K562 (cell line): ENCODE data around the gene PLCB3. TPM values are rescaled to one million over a fixed set of nuclear protein-coding genes. Genes with fewer than 3 reads are reported as not detected.

ENCODE experiments used
- ATAC-seq: fragments of 200-7000 bp; cut with Tn5 transposase; 3 replicates; pipeline ENCODE4 v1.9.1; 2020; ENCODE audit warnings: moderate library complexity
- BruUV-seq: library from RNA; stranded (reverse); fragments of 400-500 nt; replicated peaks from 2 replicates; lab custom pipeline; 2021; lab: Mats Ljungman, UMichigan
- CTCF ChIA-PET: fragments of 300-600 bp; formaldehyde crosslinking; extraction: SDS; loops from one replicate; lab custom pipeline; 2021; ENCODE audit warnings: low intra/inter-chr PET ratio; lab: Yijun Ruan, JAX
- POLR2A ChIA-PET: fragments of 300-600, 350-650 bp; sonication (Branson Sonifier 250); formaldehyde crosslinking; extraction: SDS; loops from one replicate; lab custom pipeline; 2021; ENCODE audit warnings: antibody characterized with exemption, inconsistent platforms; lab: Yijun Ruan, JAX
- DNase-seq, 4 experiments: peaks; one replicate each; pipeline versions ENCODE4 v3.0.0 to v3.0.0-alpha.2; 2011 to 2018; ENCODE audit warnings: low spot score in 3 of 4, mixed read lengths in 3 of 4; ENCODE audit errors: extremely low read depth in 1 of 4
- FAIRE-seq: peaks from 2 replicates; lab custom pipeline; 2011; peaks lifted over from hg19 to GRCh38; lab: Jason Lieb, UNC
- H2AFZ ChIP-seq: 2 replicates; pipeline ENCODE4 v1.6.0; 2011; ENCODE audit warnings: low read depth, low read length, control low read depth, inconsistent platforms
- H3K27ac ChIP-seq: fragments of 200-600 bp; 3 replicates; pipeline ENCODE4 v1.8.0; 2011; ENCODE audit warnings: low read depth, mild to moderate bottlenecking, control low read depth, inconsistent platforms, low read length, moderate library complexity, mixed read lengths; ENCODE audit errors: extremely low read depth
- H3K27me3 ChIP-seq, 2 experiments: fragments of 300-600 bp in 1 of 2; 2 replicates in 1 of 2; 3 replicates in 1 of 2; pipeline versions ENCODE4 v1.6.0 to v1.8.0; 2011; ENCODE audit warnings: inconsistent platforms in 2 of 2, low read length in 2 of 2, mild to moderate bottlenecking in 1 of 2, mixed read lengths in 1 of 2, moderate library complexity in 1 of 2; ENCODE audit not compliant: control insufficient read depth in 2 of 2, insufficient read depth in 2 of 2
- H3K36me3 ChIP-seq: fragments of 300-600 bp; 3 replicates; pipeline ENCODE4 v1.8.0; 2011; ENCODE audit warnings: mild to moderate bottlenecking, low read length, inconsistent platforms; ENCODE audit not compliant: control insufficient read depth, insufficient read depth
- H3K4me1 ChIP-seq, 2 experiments: fragments of 200-600 bp in 1 of 2; replicated peaks in 1 of 2; 2 replicates in 1 of 2; 3 replicates in 1 of 2; pipeline versions ENCODE4 v1.5.1 to v1.8.0; 2011; ENCODE audit warnings: inconsistent platforms in 2 of 2, low read length in 2 of 2, mild to moderate bottlenecking in 1 of 2, mixed read lengths in 1 of 2, moderate library complexity in 1 of 2; ENCODE audit not compliant: control insufficient read depth in 2 of 2, insufficient read depth in 2 of 2
- H3K4me2 ChIP-seq: 2 replicates; pipeline ENCODE4 v1.6.1; 2011; ENCODE audit warnings: low read length, control low read depth, inconsistent platforms, mixed read lengths; ENCODE audit not compliant: insufficient read depth
- H3K4me3 ChIP-seq: fragments of 200-600 bp; sonication (generic), shearing (Covaris generic); 2 replicates; pipeline ENCODE4 v1.5.1; 2016; ENCODE audit warnings: control low read depth, inconsistent platforms
- H3K79me2 ChIP-seq: fragments of 200-600 bp; 3 replicates; pipeline ENCODE4 v1.8.0; 2011; ENCODE audit warnings: low read length, inconsistent platforms; ENCODE audit not compliant: control insufficient read depth, insufficient read depth
- H3K9ac ChIP-seq, 2 experiments: 2 replicates each; pipeline versions ENCODE4 v1.6.0 to v1.6.1; 2011; ENCODE audit warnings: low read depth in 2 of 2, low read length in 2 of 2, control low read depth in 1 of 2, inconsistent platforms in 1 of 2, mild to moderate bottlenecking in 1 of 2, mixed read lengths in 1 of 2; ENCODE audit not compliant: insufficient read depth in 1 of 2
- H3K9me1 ChIP-seq: one replicate; pipeline ENCODE4 v1.6.0; 2011; ENCODE audit warnings: inconsistent platforms, mild to moderate bottlenecking, low read length, moderate library complexity; ENCODE audit not compliant: control insufficient read depth, insufficient read depth
- H3K9me3 ChIP-seq: replicated peaks from 2 replicates; pipeline ENCODE4 v1.5.1; 2011; ENCODE audit warnings: low read depth, low read length, inconsistent platforms; ENCODE audit not compliant: control insufficient read depth, insufficient read depth
- H4K20me1 ChIP-seq: replicated peaks from 2 replicates; pipeline ENCODE4 v1.6.1; 2011; ENCODE audit warnings: low read length, inconsistent platforms, mixed read lengths; ENCODE audit not compliant: control insufficient read depth, insufficient read depth
- BRD9 ChIP-seq: fragments of 450-650 bp; IDR thresholded peaks from 2 replicates; pipeline ENCODE4 v1.6.1; 2018; ENCODE audit warnings: low read depth; ENCODE audit not compliant: partially characterized antibody
- DIDO1 ChIP-seq: fragments of 450-650 bp; IDR thresholded peaks from 2 replicates; pipeline ENCODE4 v1.6.1; 2016; ENCODE audit warnings: low read depth, missing biosample characterization, missing genetic modification characterization
- FOXJ2 ChIP-seq: fragments of 200-800 bp; sonication (Bioruptor generic); IDR thresholded peaks from 2 replicates; pipeline ENCODE4 v1.6.1; 2016; ENCODE audit warnings: missing genetic modification characterization, missing compliant biosample characterization
- FOXP4 ChIP-seq: sonication (generic); formaldehyde crosslinking; IDR thresholded peaks from 2 replicates; pipeline ENCODE4 v1.8.0; 2022; ENCODE audit warnings: mild to moderate bottlenecking, missing genetic modification reagents, borderline replicate concordance
- GATAD2B ChIP-seq: fragments of 450-650 bp; IDR thresholded peaks from 2 replicates; pipeline ENCODE4 v1.6.1; 2017; ENCODE audit warnings: mild to moderate bottlenecking, borderline replicate concordance
- HIVEP1 ChIP-seq: fragments of 250-450 bp; sonication (Bioruptor Pico); IDR thresholded peaks from 2 replicates; pipeline ENCODE4 v1.4.0; 2020; ENCODE audit warnings: mild to moderate bottlenecking
- HNRNPUL1 ChIP-seq: fragments of 200-400 bp; formaldehyde crosslinking; IDR thresholded peaks from 2 replicates; pipeline ENCODE4 v1.6.1; 2017; ENCODE audit warnings: low read length
- MEF2A ChIP-seq: IDR thresholded peaks from 2 replicates; pipeline ENCODE4 v1.6.1; 2011; ENCODE audit warnings: low read depth, mild to moderate bottlenecking, low read length, moderate library complexity; ENCODE audit not compliant: control insufficient read depth
- THRB ChIP-seq: fragments of 450-650 bp; formaldehyde crosslinking; conservative IDR thresholded peaks from 2 replicates; pipeline ENCODE4 v1.4.0; 2022; ENCODE audit warnings: mild to moderate bottlenecking, missing genetic modification characterization
- ZBTB34 ChIP-seq: fragments of 250-450 bp; sonication (Bioruptor Pico); IDR thresholded peaks from 2 replicates; pipeline ENCODE4 v1.8.0; 2021; ENCODE audit warnings: mild to moderate bottlenecking, moderate library complexity
- ZBTB8A ChIP-seq: fragments of 450-650 bp; IDR thresholded peaks from 2 replicates; pipeline ENCODE4 v1.6.1; 2018; ENCODE audit warnings: mild to moderate bottlenecking, moderate library complexity; ENCODE audit not compliant: partially characterized antibody
- ZFX ChIP-seq: sonication (generic); formaldehyde crosslinking; IDR thresholded peaks from 2 replicates; pipeline ENCODE4 v1.8.0; 2022; ENCODE audit warnings: mild to moderate bottlenecking, missing genetic modification reagents, moderate library complexity
- ZNF184 ChIP-seq: sonication (generic); formaldehyde crosslinking; IDR thresholded peaks from 2 replicates; pipeline ENCODE4 v1.5.0; 2020; ENCODE audit warnings: missing genetic modification reagents
- WGBS: fragments of 100-300 bp; shearing (Covaris generic); methylation state at CpG from one replicate; pipeline ENCODE4 v1.1.6; 2016; ENCODE audit warnings: low coverage, mixed read lengths; ENCODE audit not compliant: insufficient coverage; ENCODE audit errors: missing lambda C conversion rate; 5-methylcytosine and 5-hydroxymethylcytosine counted together
- in situ Hi-C: fragments of 300-500 bp; cut with MboI; formaldehyde crosslinking; loops from 4 replicates; pipeline ENCODE4 v1.15.0; 2018; ENCODE audit warnings: inconsistent platforms, mixed read lengths
- intact Hi-C: fragments of 100-400 bp; cut with micrococcal nuclease; formaldehyde crosslinking; loops from 2 replicates; pipeline ENCODE4 v1.14.2; 2022
- polyA plus RNA-seq, 8 experiments: library from polyadenylated mRNA; depleted of rRNA in 4 of 8; stranded (reverse) in 5 of 8; unstranded in 3 of 8; fragments of >200 nt; fragmentation: Nextera tagmentation in 2 of 8; fragmentation: Illumina TruSeq in 1 of 8; extraction: Ambion mirVana in 2 of 8; extraction: Trizol in 1 of 8; gene quantifications; 2 replicates each; pipeline versions ENCODE4 v1.2.1 to v1.2.3, GENCODE V29; 2011 to 2014; ENCODE audit warnings: inconsistent platforms in 1 of 8, missing spikeins in 1 of 8
- total RNA-seq, 7 experiments: library from RNA; depleted of rRNA in 6 of 7; stranded (reverse); fragments of >200 nt in 6 of 7; fragmentation: Illumina TruSeq in 2 of 7; extraction: Trizol in 2 of 7; gene quantifications; 2 replicates each; pipeline versions ENCODE4 v1.2.1 to v1.2.3, GENCODE V29; 2011 to 2021; ENCODE audit warnings: low replicate concordance in 1 of 7

Gene PLCB3
- total and polyA plus RNA-seq, 9 of the 15 experiments (the other 6 are each of a cell fraction or from before 2014, with no cell fraction given) = 0.31 to 44.8 (median 14.6) TPM

- no peak for DNase-seq
- POLR2A ChIA-PET = interaction anchor here (0.7 kb wide), 1 partner anchor 103 kb away, joined by 3 read pairs; no protein-coding TSS in a partner anchor
- Histone ChIP-seq H3K27me3 (peaks cover 34 to 36% of the 10 kb centered on the region in 2 experiments), H3K9me3 (no peaks in the 10 kb centered on the region), H3K27ac (no peak overlapping the region), H3K4me3 (no peak overlapping the region), H3K9ac (no peak overlapping the region), H2AFZ (no peak overlapping the region), H3K36me3 (no peaks in the 10 kb centered on the region)
- intact Hi-C loops = no loop called here
- ATAC-seq = no peak
- BruUV-seq = no TSS peak
- TF ChIP-seq GATAD2B (no peak), ZBTB8A (no peak), MEF2A (no peak), ZNF184 (no peak), THRB (CRISPR knock-in tag) (no peak), HIVEP1 (CRISPR knock-in tag) (no peak), FOXP4 (CRISPR knock-in tag) (no peak), FOXJ2 (tag) (no peak), BRD9 (no peak), ZFX (no peak), DIDO1 (tag) (no peak), ZBTB34 (CRISPR knock-in tag) (no peak), HNRNPUL1 (no peak)
- TF ChIP-seq, all 486 proteins: peak for 0
- H3K79me2 ChIP-seq = no peaks in the 10 kb centered on the region
- no peak overlapping the region for H3K4me2 ChIP-seq
- in situ Hi-C loops = no loop called here
- peaks cover 15 to 48% of the 10 kb centered on the region in 2 experiments for H3K4me1 ChIP-seq
- no peaks in the 10 kb centered on the region; the same call in 1 of the 2 replicates for H4K20me1 ChIP-seq
- no peaks in the 10 kb centered on the region for H3K9me1 ChIP-seq
- FAIRE-seq = no peak
- 56% methylated on average over 21 of the region's 60 CpGs for WGBS
- CTCF ChIA-PET = no interaction called here
Observed at GRCh38 chr11:64298966-64299846, 47.9 kb downstream of the PLCB3 start.
